ENCODE data around the gene COL9A2. TPM values are rescaled to one million over a fixed set of nuclear protein-coding genes. Genes with fewer than 3 reads are reported as not detected.
"Not testable (repeated sequence)": the region's sequence is repeated elsewhere in the genome, so short reads cannot be mapped to it uniquely, and the experiment has no call there.

The COL9A2 gene
- total and polyA plus RNA-seq, 5 donors: 0.40 to 2.0 (median 1.3) TPM

- 80% methylated on average over 2 of the region's 2 CpGs for WGBS
- DNase-seq (no peak), ATAC-seq (no peak)
- H3K4me3 ChIP-seq (ENCODE audit: low read length): no peak overlapping the region
- H3K27ac ChIP-seq (ENCODE audit: low read length): no peak overlapping the region
- H3K4me1 ChIP-seq (ENCODE audit: control insufficient read depth, insufficient read depth, low read length): no peaks in the 10 kb centered on the region
- H3K27me3 ChIP-seq (ENCODE audit: control insufficient read depth, insufficient read depth): no peaks in the 10 kb centered on the region
- intact Hi-C loops (cut with DNase I): no loop called here
- H3K9me3 ChIP-seq (ENCODE audit: control insufficient read depth, low read length): no peaks in the 10 kb centered on the region
These were observed 33.3 kb upstream of the COL9A2 start for GRCh38 chr1:40350391-40350790.

- peak; percentile 73 to 81 for ATAC-seq
- intact Hi-C loops (cut with DNase I): loop anchor here in 2 of 4 donors (5.0 to 10.0 kb wide), 2 partner anchors 60 to 192 kb away; no protein-coding TSS in a partner anchor
- Histone ChIP-seq H3K9me3 (ENCODE audit: control insufficient read depth, low read length) (no peaks in the 10 kb centered on the region), H3K27ac (ENCODE audit: low read length) (no peak overlapping the region), H3K27me3 (ENCODE audit: control insufficient read depth, insufficient read depth) (no peaks in the 10 kb centered on the region), H3K4me1 (ENCODE audit: control insufficient read depth, insufficient read depth, low read length) (no peaks in the 10 kb centered on the region), H3K4me3 (ENCODE audit: low read length) (no peak overlapping the region)
- 12% methylated on average over 6 of the region's 6 CpGs for WGBS
- DNase-seq: peak; percentile 47 to 79 (median 73)
These were observed 27.5 kb upstream of the COL9A2 start for GRCh38 chr1:40344597-40344996.

GRCh38 chr1:40342381-40342717 is 25.3 kb upstream of the COL9A2 start:
- not testable (repeated sequence) for H3K9me3 ChIP-seq (ENCODE audit: control insufficient read depth, low read length); H3K27me3 ChIP-seq (ENCODE audit: control insufficient read depth, insufficient read depth); H3K27ac ChIP-seq (ENCODE audit: low read length); ATAC-seq; H3K4me3 ChIP-seq (ENCODE audit: low read length); H3K4me1 ChIP-seq (ENCODE audit: control insufficient read depth, insufficient read depth, low read length); DNase-seq
- intact Hi-C loops (cut with DNase I): loop anchor here in 2 of 4 donors (5.0 to 10.0 kb wide), 2 partner anchors 62 to 190 kb away; no protein-coding TSS in a partner anchor
- 91% methylated on average over 3 of the region's 3 CpGs for WGBS

- intact Hi-C loops (cut with DNase I): loop anchor here in 2 of 4 donors (5.0 to 10.0 kb wide), 2 partner anchors 63 to 189 kb away; no protein-coding TSS in a partner anchor
These were observed 24.6 kb upstream of the COL9A2 start for GRCh38 chr1:40341491-40342380.

GRCh38 chr1:40339420-40340323 is 22.6 kb upstream of the COL9A2 start:
- Histone ChIP-seq H3K4me1 (ENCODE audit: control insufficient read depth, insufficient read depth, low read length) (no peaks in the 10 kb centered on the region), H3K4me3 (ENCODE audit: low read length) (no peak overlapping the region), H3K9me3 (ENCODE audit: control insufficient read depth, low read length) (no peaks in the 10 kb centered on the region), H3K27ac (ENCODE audit: low read length) (no peak overlapping the region), H3K27me3 (ENCODE audit: control insufficient read depth, insufficient read depth) (no peaks in the 10 kb centered on the region)
- 52% methylated on average over 6 of the region's 6 CpGs for WGBS
- ATAC-seq (peak in 1 of 2 donors; percentile 36), DNase-seq (no peak)
- intact Hi-C loops (cut with DNase I): loop anchor here (2.0 to 10.0 kb wide), 4 partner anchors 65 to 197 kb away; no protein-coding TSS in a partner anchor

More at GRCh38 chr1:40341491-40342380, 24.6 kb upstream of the COL9A2 start:
- no peaks in the 10 kb centered on the region for H3K27me3 ChIP-seq (ENCODE audit: control insufficient read depth, insufficient read depth)
- no peak overlapping the region for H3K27ac ChIP-seq (ENCODE audit: low read length)
- H3K4me1 ChIP-seq (ENCODE audit: control insufficient read depth, insufficient read depth, low read length): no peaks in the 10 kb centered on the region
- H3K9me3 ChIP-seq (ENCODE audit: control insufficient read depth, low read length): no peaks in the 10 kb centered on the region
- ATAC-seq: no peak
- DNase-seq: no peak
- H3K4me3 ChIP-seq (ENCODE audit: low read length): no peak overlapping the region
- 70% methylated on average over 6 of the region's 6 CpGs for WGBS

- Histone ChIP-seq H3K27me3 (ENCODE audit: control insufficient read depth, insufficient read depth) (no peaks in the 10 kb centered on the region), H3K9me3 (ENCODE audit: control insufficient read depth, low read length) (no peaks in the 10 kb centered on the region), H3K4me1 (ENCODE audit: control insufficient read depth, insufficient read depth, low read length) (no peaks in the 10 kb centered on the region), H3K4me3 (ENCODE audit: low read length) (no peak overlapping the region), H3K27ac (ENCODE audit: low read length) (no peak overlapping the region)
- ATAC-seq: peak; percentile 73 to 79
- DNase-seq: peak; percentile 71 to 91 (median 90)
- 30% methylated on average over 21 of the region's 21 CpGs for WGBS
- intact Hi-C loops (cut with DNase I): loop anchor here (2.0 to 10.0 kb wide), 4 partner anchors 66 to 197 kb away; no protein-coding TSS in a partner anchor
These were observed 21.8 kb upstream of the COL9A2 start for GRCh38 chr1:40338745-40339419.

- intact Hi-C loops (cut with DNase I): loop anchor here (5.0 to 10.0 kb wide), 3 partner anchors 67 to 195 kb away; no protein-coding TSS in a partner anchor
- Histone ChIP-seq H3K4me1 (ENCODE audit: control insufficient read depth, insufficient read depth, low read length) (no peaks in the 10 kb centered on the region), H3K9me3 (ENCODE audit: control insufficient read depth, low read length) (no peaks in the 10 kb centered on the region), H3K27ac (ENCODE audit: low read length) (no peak overlapping the region), H3K4me3 (ENCODE audit: low read length) (no peak overlapping the region), H3K27me3 (ENCODE audit: control insufficient read depth, insufficient read depth) (no peaks in the 10 kb centered on the region)
- ATAC-seq: no peak
- 72% methylated on average over 8 of the region's 8 CpGs for WGBS
- DNase-seq: no peak
These were observed 20.4 kb upstream of the COL9A2 start for GRCh38 chr1:40337443-40337842.

GRCh38 chr1:40332695-40333094 is 15.6 kb upstream of the COL9A2 start:
- Histone ChIP-seq H3K27ac (ENCODE audit: low read length) (no peak overlapping the region), H3K27me3 (ENCODE audit: control insufficient read depth, insufficient read depth) (no peaks in the 10 kb centered on the region), H3K4me3 (ENCODE audit: low read length) (no peak overlapping the region), H3K9me3 (ENCODE audit: control insufficient read depth, low read length) (no peaks in the 10 kb centered on the region), H3K4me1 (ENCODE audit: control insufficient read depth, insufficient read depth, low read length) (no peaks in the 10 kb centered on the region)
- ATAC-seq: no peak
- intact Hi-C loops (cut with DNase I): loop anchor here in 2 of 4 donors (10.0 kb wide), 1 partner anchor 72 kb away; no protein-coding TSS in a partner anchor
- WGBS: 85% methylated on average over 1 of the region's 1 CpG
- DNase-seq: no peak

GRCh38 chr1:40331403-40331802 is 14.3 kb upstream of the COL9A2 start:
- not testable (repeated sequence) for H3K27ac ChIP-seq (ENCODE audit: low read length); H3K4me1 ChIP-seq (ENCODE audit: control insufficient read depth, insufficient read depth, low read length); H3K4me3 ChIP-seq (ENCODE audit: low read length); H3K27me3 ChIP-seq (ENCODE audit: control insufficient read depth, insufficient read depth); DNase-seq; H3K9me3 ChIP-seq (ENCODE audit: control insufficient read depth, low read length); ATAC-seq
- intact Hi-C loops (cut with DNase I): loop anchor here in 2 of 4 donors (10.0 kb wide), 1 partner anchor 73 kb away; no protein-coding TSS in a partner anchor
- 80% methylated on average over 1 of the region's 1 CpG for WGBS

GRCh38 chr1:40318970-40319621 is 2.0 kb upstream of the COL9A2 start:
- ATAC-seq (no peak), DNase-seq (no peak)
- no peaks in the 10 kb centered on the region for H3K9me3 ChIP-seq (ENCODE audit: control insufficient read depth, low read length)
- H3K27me3 ChIP-seq (ENCODE audit: control insufficient read depth, insufficient read depth): no peaks in the 10 kb centered on the region
- intact Hi-C loops (cut with DNase I): loop anchor here in 2 of 4 donors (5.0 to 10.0 kb wide), 2 partner anchors 164 to 172 kb away; no protein-coding TSS in a partner anchor
- H3K27ac ChIP-seq (ENCODE audit: low read length): no peak overlapping the region
- peaks cover 3% of the 10 kb centered on the region for H3K4me1 ChIP-seq (ENCODE audit: control insufficient read depth, insufficient read depth, low read length)
- 91% methylated on average over 4 of the region's 4 CpGs for WGBS
- H3K4me3 ChIP-seq (ENCODE audit: low read length): no peak overlapping the region

Measured in right cardiac atrium (tissue), 5 donors.